ENCODE measurements around the gene PAM. TPM values are rescaled to one million over a fixed set of nuclear protein-coding genes. Genes with fewer than 3 reads are reported as not detected.
"Not testable (repeated sequence)": the region's sequence is repeated elsewhere in the genome, so short reads cannot be mapped to it uniquely, and the experiment has no call there.

Gene PAM
- total and polyA plus RNA-seq, 5 donors: 3,384 to 4,784 (median 4,213) TPM

DNA sequence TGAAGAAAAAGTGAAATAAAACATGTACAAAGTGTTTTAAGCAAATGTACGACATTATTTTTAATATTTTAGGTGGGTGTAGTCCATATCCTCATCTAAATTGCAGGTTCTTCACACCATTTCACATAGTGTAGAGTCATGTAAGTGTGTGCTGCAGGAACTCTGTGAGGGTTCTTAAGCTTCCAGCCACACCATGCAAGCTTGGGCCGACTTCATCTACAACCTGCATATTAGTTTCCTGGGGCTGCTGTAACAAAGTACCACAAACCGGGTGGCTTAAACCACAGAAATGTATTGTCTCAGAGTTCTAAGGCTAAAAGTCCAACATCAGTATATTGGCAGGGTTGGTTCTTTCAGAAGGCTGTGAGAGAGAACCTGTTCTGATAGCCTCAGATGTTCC is 10.2 kb downstream of the PAM start:
- Histone ChIP-seq H3K4me3 (ENCODE audit: low read length) (no peak overlapping the region), H3K27ac (ENCODE audit: low read length) (no peak overlapping the region), H3K9me3 (ENCODE audit: control insufficient read depth, low read length) (no peaks in the 10 kb centered on the region), H3K27me3 (ENCODE audit: control insufficient read depth, insufficient read depth) (no peaks in the 10 kb centered on the region), H3K4me1 (ENCODE audit: control insufficient read depth, insufficient read depth, low read length) (peaks cover 10% of the 10 kb centered on the region)
- WGBS: 86% methylated on average over 3 of the region's 3 CpGs
- ATAC-seq (peak in 1 of 2 donors; percentile 29), DNase-seq (no peak)
- intact Hi-C loops (cut with DNase I): no loop called here

GRCh38 chr5:102766295-102767090 is 11.4 kb downstream of the PAM start:
- ATAC-seq (no peak), DNase-seq (no peak)
- Histone ChIP-seq H3K9me3 (ENCODE audit: control insufficient read depth, low read length) (no peaks in the 10 kb centered on the region), H3K27ac (ENCODE audit: low read length) (no peak overlapping the region), H3K4me3 (ENCODE audit: low read length) (no peak overlapping the region), H3K4me1 (ENCODE audit: control insufficient read depth, insufficient read depth, low read length) (peaks cover 7% of the 10 kb centered on the region), H3K27me3 (ENCODE audit: control insufficient read depth, insufficient read depth) (no peaks in the 10 kb centered on the region)
- intact Hi-C loops (cut with DNase I): no loop called here
- 82% methylated on average over 4 of the region's 4 CpGs for WGBS

- Histone ChIP-seq H3K4me3 (ENCODE audit: low read length) (no peak overlapping the region), H3K9me3 (ENCODE audit: control insufficient read depth, low read length) (no peaks in the 10 kb centered on the region), H3K4me1 (ENCODE audit: control insufficient read depth, insufficient read depth, low read length) (peaks cover 9% of the 10 kb centered on the region), H3K27ac (ENCODE audit: low read length) (no peak overlapping the region), H3K27me3 (ENCODE audit: control insufficient read depth, insufficient read depth) (no peaks in the 10 kb centered on the region)
- 68% methylated on average over 2 of the region's 2 CpGs for WGBS
- ATAC-seq: no peak
- DNase-seq: no peak
- intact Hi-C loops (cut with DNase I): no loop called here
Measured at GRCh38 chr5:102767862-102768261, 12.8 kb downstream of the PAM start.

DNA sequence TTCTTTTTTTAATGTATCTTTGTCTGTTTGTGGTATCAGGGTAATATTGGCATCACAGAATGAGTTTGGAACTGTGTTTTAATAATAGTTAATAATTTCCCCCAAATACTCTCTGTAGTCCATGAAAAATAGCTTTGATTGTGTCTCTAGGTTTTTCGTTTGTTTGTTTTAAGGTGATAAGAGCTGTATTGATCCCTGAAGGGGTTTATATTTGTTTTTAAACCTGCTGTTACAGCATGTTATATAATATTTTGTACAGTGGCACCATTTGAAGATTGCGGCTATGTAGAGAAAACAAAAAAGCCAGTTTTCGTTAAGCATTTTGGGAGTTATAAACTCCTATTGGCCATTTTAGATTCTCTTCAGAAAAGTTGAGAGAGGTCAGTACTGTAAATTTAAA is 15.7 kb downstream of the PAM start:
- intact Hi-C loops (cut with DNase I): no loop called here
- Histone ChIP-seq H3K4me1 (ENCODE audit: control insufficient read depth, insufficient read depth, low read length) (peaks cover 6% of the 10 kb centered on the region), H3K27ac (ENCODE audit: low read length) (no peak overlapping the region), H3K4me3 (ENCODE audit: low read length) (no peak overlapping the region), H3K9me3 (ENCODE audit: control insufficient read depth, low read length) (no peaks in the 10 kb centered on the region), H3K27me3 (ENCODE audit: control insufficient read depth, insufficient read depth) (no peaks in the 10 kb centered on the region)
- DNase-seq (no peak), ATAC-seq (no peak)
- WGBS: 89% methylated on average over 3 of the region's 3 CpGs

- ATAC-seq: peak in 1 of 2 donors; percentile 59
- H3K4me1 ChIP-seq (ENCODE audit: control insufficient read depth, insufficient read depth, low read length): peaks cover 3% of the 10 kb centered on the region
Measured at GRCh38 chr5:102771435-102771834, 16.3 kb downstream of the PAM start.

DNA sequence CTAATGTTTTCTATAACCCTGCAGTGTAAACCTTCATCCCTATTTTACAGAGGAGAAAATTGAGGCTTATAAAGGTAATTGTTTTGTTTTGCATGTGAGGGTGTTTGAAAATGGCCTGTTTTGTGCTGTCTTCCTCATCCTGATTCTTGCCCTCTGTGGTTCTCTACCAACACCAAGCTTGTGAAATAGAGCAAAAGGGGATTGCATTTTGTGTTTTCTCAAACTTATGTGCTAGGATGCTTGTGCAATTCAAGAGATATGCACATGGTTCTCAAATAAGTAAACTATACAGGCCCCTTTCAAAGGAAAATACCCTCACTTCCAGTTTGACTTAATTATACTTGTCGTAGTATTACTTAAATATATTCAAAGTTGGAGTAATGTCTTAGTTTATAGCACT is 17.2 kb downstream of the PAM start:
- H3K27me3 ChIP-seq (ENCODE audit: control insufficient read depth, insufficient read depth): no peaks in the 10 kb centered on the region
- ATAC-seq: no peak
- intact Hi-C loops (cut with DNase I): no loop called here
- no peaks in the 10 kb centered on the region for H3K9me3 ChIP-seq (ENCODE audit: control insufficient read depth, low read length)
- H3K27ac ChIP-seq (ENCODE audit: low read length): no peak overlapping the region
- H3K4me1 ChIP-seq (ENCODE audit: control insufficient read depth, insufficient read depth, low read length): peaks cover 3% of the 10 kb centered on the region
- H3K4me3 ChIP-seq (ENCODE audit: low read length): no peak overlapping the region
- WGBS: 86% methylated on average over 1 of the region's 1 CpG
- no peak for DNase-seq

More at GRCh38 chr5:102771435-102771834, 16.3 kb downstream of the PAM start:
- no peak overlapping the region for H3K27ac ChIP-seq (ENCODE audit: low read length)
- no peaks in the 10 kb centered on the region for H3K27me3 ChIP-seq (ENCODE audit: control insufficient read depth, insufficient read depth)
- DNase-seq: no peak
- no peak overlapping the region for H3K4me3 ChIP-seq (ENCODE audit: low read length)
- intact Hi-C loops (cut with DNase I): no loop called here
- H3K9me3 ChIP-seq (ENCODE audit: control insufficient read depth, low read length): no peaks in the 10 kb centered on the region

DNA sequence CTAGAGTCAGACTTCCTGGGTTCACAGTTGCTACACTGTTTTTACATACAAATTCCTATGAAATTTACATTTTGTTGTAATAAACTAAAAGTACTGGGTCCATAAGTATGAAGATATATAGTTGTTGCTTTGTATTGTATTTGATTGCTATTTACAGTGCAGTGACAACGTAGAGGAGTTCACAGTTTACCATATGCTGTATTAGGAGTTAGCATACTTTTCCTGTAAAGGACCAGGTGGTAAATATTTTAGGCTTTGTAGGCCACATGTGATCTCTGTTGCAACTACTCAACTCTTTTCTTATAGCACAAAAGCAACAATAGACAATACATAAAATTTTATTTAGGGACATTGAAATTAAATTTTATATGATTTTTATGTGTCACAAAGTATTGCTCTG is 18.0 kb downstream of the PAM start:
- 56% methylated on average over 1 of the region's 1 CpG for WGBS
- intact Hi-C loops (cut with DNase I): no loop called here

GRCh38 chr5:102775756-102776155 is 20.7 kb downstream of the PAM start:
- H3K27ac ChIP-seq (ENCODE audit: low read length); intact Hi-C loops (cut with DNase I); DNase-seq; ATAC-seq; H3K27me3 ChIP-seq (ENCODE audit: control insufficient read depth, insufficient read depth); H3K4me3 ChIP-seq (ENCODE audit: low read length); H3K9me3 ChIP-seq (ENCODE audit: control insufficient read depth, low read length); H3K4me1 ChIP-seq (ENCODE audit: control insufficient read depth, insufficient read depth, low read length): not testable (repeated sequence)

More for the DNA sequence above, 18.0 kb downstream of the PAM start:
- no peak overlapping the region for H3K27ac ChIP-seq (ENCODE audit: low read length)
- H3K4me1 ChIP-seq (ENCODE audit: control insufficient read depth, insufficient read depth, low read length): peaks cover 3% of the 10 kb centered on the region
- H3K27me3 ChIP-seq (ENCODE audit: control insufficient read depth, insufficient read depth): no peaks in the 10 kb centered on the region
- no peak overlapping the region for H3K4me3 ChIP-seq (ENCODE audit: low read length)
- no peak for ATAC-seq
- H3K9me3 ChIP-seq (ENCODE audit: control insufficient read depth, low read length): no peaks in the 10 kb centered on the region
- DNase-seq: no peak

GRCh38 chr5:102777099-102777498 is 22.0 kb downstream of the PAM start:
- no peak for ATAC-seq
- intact Hi-C loops (cut with DNase I): no loop called here

DNA sequence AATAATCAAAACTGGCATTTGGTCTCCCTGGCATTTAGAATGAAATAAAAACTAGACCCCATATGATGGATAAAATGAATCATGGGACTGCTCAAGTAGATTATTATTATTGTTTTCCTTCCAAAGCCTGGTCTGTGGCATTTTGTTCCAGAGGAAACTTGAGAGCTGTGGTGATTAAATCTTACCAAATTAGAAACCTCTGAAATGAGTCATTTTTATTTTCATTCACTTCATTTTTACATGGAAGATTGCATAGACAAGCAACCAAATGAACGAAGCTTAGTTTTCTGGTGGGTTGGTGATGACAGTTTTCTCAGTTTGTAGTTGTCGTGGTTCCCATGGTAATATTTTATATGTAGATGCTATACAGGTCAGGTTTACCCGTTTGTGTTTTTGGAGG is 23.4 kb downstream of the PAM start:
- no peak overlapping the region for H3K27ac ChIP-seq (ENCODE audit: low read length)
- no peaks in the 10 kb centered on the region for H3K27me3 ChIP-seq (ENCODE audit: control insufficient read depth, insufficient read depth)
- ATAC-seq (peak in 1 of 2 donors; percentile 39), DNase-seq (no peak)
- H3K9me3 ChIP-seq (ENCODE audit: control insufficient read depth, low read length): no peaks in the 10 kb centered on the region
- 43% methylated on average over 3 of the region's 3 CpGs for WGBS
- peaks cover 3% of the 10 kb centered on the region for H3K4me1 ChIP-seq (ENCODE audit: control insufficient read depth, insufficient read depth, low read length)
- intact Hi-C loops (cut with DNase I): no loop called here
- no peak overlapping the region for H3K4me3 ChIP-seq (ENCODE audit: low read length)

More at GRCh38 chr5:102777099-102777498, 22.0 kb downstream of the PAM start:
- no peak for DNase-seq
- Histone ChIP-seq H3K27ac (ENCODE audit: low read length) (no peak overlapping the region), H3K9me3 (ENCODE audit: control insufficient read depth, low read length) (no peaks in the 10 kb centered on the region), H3K4me3 (ENCODE audit: low read length) (no peak overlapping the region), H3K4me1 (ENCODE audit: control insufficient read depth, insufficient read depth, low read length) (peaks cover 4% of the 10 kb centered on the region), H3K27me3 (ENCODE audit: control insufficient read depth, insufficient read depth) (no peaks in the 10 kb centered on the region)

GRCh38 chr5:102781359-102781758 is 26.3 kb downstream of the PAM start:
- intact Hi-C loops (cut with DNase I): loop anchor here in 2 of 4 donors (5.0 to 10.0 kb wide), 3 partner anchors 83 to 353 kb away; no protein-coding TSS in a partner anchor
- Histone ChIP-seq H3K27me3 (ENCODE audit: control insufficient read depth, insufficient read depth) (no peaks in the 10 kb centered on the region), H3K4me3 (ENCODE audit: low read length) (no peak overlapping the region), H3K9me3 (ENCODE audit: control insufficient read depth, low read length) (no peaks in the 10 kb centered on the region), H3K4me1 (ENCODE audit: control insufficient read depth, insufficient read depth, low read length) (peaks cover 5% of the 10 kb centered on the region), H3K27ac (ENCODE audit: low read length) (no peak overlapping the region)
- ATAC-seq (no peak), DNase-seq (no peak)

Measured in right cardiac atrium (tissue), 5 donors.